Spleen (tissue), 7 donors: ENCODE results near the gene CCDC80.

Experiments used
- POLR2AphosphoS5 ChIP-seq, 3 donors: sonication (generic); formaldehyde crosslinking; IDR thresholded peaks; one replicate each; pipeline ENCODE4 v1.5.1; 2017; ENCODE audit warnings: antibody characterized with exemption in 3 of 3
- TF ChIP-seq, protein P1 (sequence below), 11 experiments: fragments of 200-600 bp in 7 of 11; fragments of 450-650 bp in 4 of 11; sonication (generic) in 4 of 11; IDR thresholded peaks in 8 of 11; conservative IDR thresholded peaks in 3 of 11; 1 replicate in 7 of 11; 2 replicates in 4 of 11; pipeline versions ENCODE4 v1.4.0 to v1.8.0; 2016 to 2021; ENCODE audit warnings: antibody characterized with exemption in 11 of 11, inconsistent platforms in 4 of 11, mild to moderate bottlenecking in 1 of 11
- donor health status: DM: no; HTN: no; CAD: no; lungs with moderate emphysema.
- donor health status: DM: no; HTN: no; CAD: no.
- donor health status: DM: no; HTN: no; CAD: no.

DNA sequence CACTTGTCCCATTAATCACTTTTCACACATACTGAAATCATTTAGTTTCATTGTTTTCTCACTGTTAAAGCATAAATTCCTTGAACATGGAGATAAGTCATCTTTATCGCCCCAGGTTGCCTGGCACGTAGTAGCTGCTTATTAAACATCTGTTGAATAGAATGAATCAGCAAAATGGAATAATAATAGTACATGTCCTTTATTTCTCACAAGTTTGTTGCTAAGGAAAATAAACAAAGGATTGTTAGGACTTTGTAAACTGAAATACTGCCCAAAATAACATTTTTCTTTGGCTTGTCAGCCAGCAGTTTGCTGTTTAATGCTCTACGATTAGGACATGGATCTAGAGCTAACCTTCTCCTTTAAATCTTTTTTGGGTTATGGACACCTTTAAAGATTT, 61.2 kb downstream of the CCDC80 start:
- TF ChIP-seq POLR2AphosphoS5 (IDR thresholded peaks at IDR 0.05), result no peak
- TF ChIP-seq, protein P1, sequence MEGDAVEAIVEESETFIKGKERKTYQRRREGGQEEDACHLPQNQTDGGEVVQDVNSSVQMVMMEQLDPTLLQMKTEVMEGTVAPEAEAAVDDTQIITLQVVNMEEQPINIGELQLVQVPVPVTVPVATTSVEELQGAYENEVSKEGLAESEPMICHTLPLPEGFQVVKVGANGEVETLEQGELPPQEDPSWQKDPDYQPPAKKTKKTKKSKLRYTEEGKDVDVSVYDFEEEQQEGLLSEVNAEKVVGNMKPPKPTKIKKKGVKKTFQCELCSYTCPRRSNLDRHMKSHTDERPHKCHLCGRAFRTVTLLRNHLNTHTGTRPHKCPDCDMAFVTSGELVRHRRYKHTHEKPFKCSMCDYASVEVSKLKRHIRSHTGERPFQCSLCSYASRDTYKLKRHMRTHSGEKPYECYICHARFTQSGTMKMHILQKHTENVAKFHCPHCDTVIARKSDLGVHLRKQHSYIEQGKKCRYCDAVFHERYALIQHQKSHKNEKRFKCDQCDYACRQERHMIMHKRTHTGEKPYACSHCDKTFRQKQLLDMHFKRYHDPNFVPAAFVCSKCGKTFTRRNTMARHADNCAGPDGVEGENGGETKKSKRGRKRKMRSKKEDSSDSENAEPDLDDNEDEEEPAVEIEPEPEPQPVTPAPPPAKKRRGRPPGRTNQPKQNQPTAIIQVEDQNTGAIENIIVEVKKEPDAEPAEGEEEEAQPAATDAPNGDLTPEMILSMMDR (IDR thresholded peaks at IDR 0.05 in 8 of 11, conservative IDR thresholded peaks at IDR 0.05 in 3 of 11), result no peak
